GM13976 (cell line): ENCODE results near the gene SERTAD4.

ENCODE experiments used
- DNase-seq: peaks from one replicate; pipeline ENCODE4 v3.0.0; 2012; ENCODE audit warnings: low spot score
- in situ Hi-C: fragments of 300-500 bp; cut with MboI; formaldehyde crosslinking; loops from one replicate; pipeline ENCODE4 v1.12.0; 2022; ENCODE audit warnings: low sequenced_read_pairs, mixed read lengths, inconsistent platforms; ENCODE audit not compliant: unreplicated experiment
- TF ChIP-seq, protein P1 (sequence below): IDR thresholded peaks from 2 replicates; pipeline ENCODE4 v1.5.1; 2012; ENCODE audit warnings: borderline replicate concordance, mild to moderate bottlenecking; ENCODE audit not compliant: insufficient read depth; ENCODE audit errors: extremely low read depth, missing control alignments, control extremely low read depth

SERTAD4 gene

GRCh38 chr1:210218047-210218446 lies 14.5 kb upstream of the SERTAD4 start:
- in situ Hi-C loops = no loop called here
- TF ChIP-seq, protein P1, sequence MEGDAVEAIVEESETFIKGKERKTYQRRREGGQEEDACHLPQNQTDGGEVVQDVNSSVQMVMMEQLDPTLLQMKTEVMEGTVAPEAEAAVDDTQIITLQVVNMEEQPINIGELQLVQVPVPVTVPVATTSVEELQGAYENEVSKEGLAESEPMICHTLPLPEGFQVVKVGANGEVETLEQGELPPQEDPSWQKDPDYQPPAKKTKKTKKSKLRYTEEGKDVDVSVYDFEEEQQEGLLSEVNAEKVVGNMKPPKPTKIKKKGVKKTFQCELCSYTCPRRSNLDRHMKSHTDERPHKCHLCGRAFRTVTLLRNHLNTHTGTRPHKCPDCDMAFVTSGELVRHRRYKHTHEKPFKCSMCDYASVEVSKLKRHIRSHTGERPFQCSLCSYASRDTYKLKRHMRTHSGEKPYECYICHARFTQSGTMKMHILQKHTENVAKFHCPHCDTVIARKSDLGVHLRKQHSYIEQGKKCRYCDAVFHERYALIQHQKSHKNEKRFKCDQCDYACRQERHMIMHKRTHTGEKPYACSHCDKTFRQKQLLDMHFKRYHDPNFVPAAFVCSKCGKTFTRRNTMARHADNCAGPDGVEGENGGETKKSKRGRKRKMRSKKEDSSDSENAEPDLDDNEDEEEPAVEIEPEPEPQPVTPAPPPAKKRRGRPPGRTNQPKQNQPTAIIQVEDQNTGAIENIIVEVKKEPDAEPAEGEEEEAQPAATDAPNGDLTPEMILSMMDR = no peak
- DNase-seq = no peak

- no peak for DNase-seq
- TF ChIP-seq, protein P1 = no peak
- in situ Hi-C loops = no loop called here
These were observed 10.1 kb upstream of the SERTAD4 start for GRCh38 chr1:210222340-210223006.

DNA sequence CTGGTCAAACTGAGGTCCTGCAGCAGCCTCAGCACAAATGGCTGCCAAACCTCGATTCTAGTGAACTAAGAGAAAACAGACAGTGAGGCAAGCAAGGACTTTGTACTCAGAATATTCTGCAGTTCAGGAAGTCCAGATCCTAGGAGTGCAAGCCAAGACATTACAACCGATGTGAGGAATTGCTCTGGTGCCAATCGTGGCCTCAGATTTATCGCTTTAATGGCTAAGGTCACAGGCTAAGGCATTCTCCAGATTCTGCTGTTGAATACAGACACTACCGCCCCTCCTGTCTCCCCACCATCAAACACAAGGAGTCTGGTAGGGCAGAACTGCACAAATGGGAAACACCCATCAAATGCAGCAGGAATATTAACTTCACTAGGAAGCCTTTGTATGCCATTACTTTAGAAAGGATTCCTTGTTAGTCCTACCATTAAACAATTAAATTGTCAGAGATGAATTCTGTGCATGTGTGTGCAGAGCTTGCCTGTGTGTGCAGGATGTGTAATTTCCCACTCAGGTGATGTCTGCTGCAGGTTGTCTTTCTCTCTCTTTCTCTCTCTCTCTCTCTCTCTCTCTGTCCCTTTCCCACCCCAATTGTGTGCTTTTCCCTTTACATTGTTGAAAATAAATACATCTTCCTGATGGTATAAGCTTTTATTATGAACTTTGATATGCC lies 9.2 kb upstream of the SERTAD4 start:
- in situ Hi-C loops = no loop called here
- no peak for DNase-seq
- TF ChIP-seq, protein P1 = no peak

DNA sequence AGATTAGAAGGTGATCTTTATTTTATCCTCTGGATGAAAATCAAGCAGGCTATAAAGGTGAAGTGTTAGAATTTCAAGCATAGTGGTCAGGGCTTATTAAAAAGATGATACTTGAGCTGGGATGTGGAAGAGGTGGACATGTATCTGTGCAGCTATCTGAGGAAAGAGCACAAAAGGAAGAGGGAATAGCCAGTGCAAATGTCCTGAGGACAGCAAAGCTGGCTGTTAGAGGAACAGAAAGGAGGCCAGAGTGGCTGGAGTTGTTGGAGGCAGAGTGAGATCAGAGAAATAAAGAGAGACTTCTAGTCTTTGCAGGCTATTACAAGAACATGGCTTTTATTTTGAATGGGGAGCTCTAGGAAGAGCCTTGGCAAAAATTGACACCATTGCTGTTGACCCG lies 4.4 kb upstream of the SERTAD4 start:
- DNase-seq = no peak
- in situ Hi-C loops = no loop called here
- TF ChIP-seq, protein P1 = no peak

- TF ChIP-seq, protein P1 = no peak
- in situ Hi-C loops = no loop called here
- DNase-seq = no peak
These were observed 2.4 kb upstream of the SERTAD4 start for GRCh38 chr1:210230149-210230695.

GRCh38 chr1:210231846-210232510 lies 618 bp upstream of the SERTAD4 start:
- TF ChIP-seq, protein P1 = no peak
- no peak for DNase-seq
- in situ Hi-C loops = no loop called here
